ENCODE data around the gene BRAP. TPM values are rescaled to one million over a fixed set of nuclear protein-coding genes. Genes with fewer than 3 reads are reported as not detected.
"Not testable (repeated sequence)": the region's sequence is repeated elsewhere in the genome, so short reads cannot be mapped to it uniquely, and the experiment has no call there.

Gene BRAP
- total RNA-seq, 1 donor from 2014 or later = 6.2 TPM

DNA sequence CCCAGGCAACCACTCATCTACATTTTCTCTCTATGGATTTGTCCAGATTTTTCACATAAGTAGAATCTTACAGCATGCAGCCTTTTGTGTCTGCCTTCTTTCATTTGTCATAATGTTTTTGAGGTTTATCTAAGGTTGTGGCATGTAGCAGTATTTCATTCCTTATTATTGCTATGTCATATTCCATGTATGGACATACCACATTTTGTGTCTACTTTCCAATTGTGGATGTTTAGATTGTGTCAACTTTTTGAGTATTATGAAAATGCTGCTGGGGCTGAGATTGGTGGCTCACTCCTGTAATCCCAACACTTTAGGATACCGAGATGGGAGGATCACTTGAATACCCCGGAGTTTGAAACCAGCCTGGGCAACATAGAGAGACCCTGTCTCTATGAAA is 83.4 kb downstream of the BRAP start:
- H3K9me3 ChIP-seq = no peaks in the 10 kb centered on the region
- H3K4me1 ChIP-seq = no peaks in the 10 kb centered on the region
- H3K27ac ChIP-seq = no peak overlapping the region
- no peak overlapping the region for H3K4me3 ChIP-seq
- TF ChIP-seq, protein P1, sequence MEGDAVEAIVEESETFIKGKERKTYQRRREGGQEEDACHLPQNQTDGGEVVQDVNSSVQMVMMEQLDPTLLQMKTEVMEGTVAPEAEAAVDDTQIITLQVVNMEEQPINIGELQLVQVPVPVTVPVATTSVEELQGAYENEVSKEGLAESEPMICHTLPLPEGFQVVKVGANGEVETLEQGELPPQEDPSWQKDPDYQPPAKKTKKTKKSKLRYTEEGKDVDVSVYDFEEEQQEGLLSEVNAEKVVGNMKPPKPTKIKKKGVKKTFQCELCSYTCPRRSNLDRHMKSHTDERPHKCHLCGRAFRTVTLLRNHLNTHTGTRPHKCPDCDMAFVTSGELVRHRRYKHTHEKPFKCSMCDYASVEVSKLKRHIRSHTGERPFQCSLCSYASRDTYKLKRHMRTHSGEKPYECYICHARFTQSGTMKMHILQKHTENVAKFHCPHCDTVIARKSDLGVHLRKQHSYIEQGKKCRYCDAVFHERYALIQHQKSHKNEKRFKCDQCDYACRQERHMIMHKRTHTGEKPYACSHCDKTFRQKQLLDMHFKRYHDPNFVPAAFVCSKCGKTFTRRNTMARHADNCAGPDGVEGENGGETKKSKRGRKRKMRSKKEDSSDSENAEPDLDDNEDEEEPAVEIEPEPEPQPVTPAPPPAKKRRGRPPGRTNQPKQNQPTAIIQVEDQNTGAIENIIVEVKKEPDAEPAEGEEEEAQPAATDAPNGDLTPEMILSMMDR (IDR thresholded peaks at IDR 0.05) = no peak
- H3K36me3 ChIP-seq = no peaks in the 10 kb centered on the region
- H3K27me3 ChIP-seq = no peaks in the 10 kb centered on the region
- intact Hi-C loops (cut with DNase I) = no loop called here
- no peak for DNase-seq (ENCODE audit: low spot score in 2 of 2)

DNA sequence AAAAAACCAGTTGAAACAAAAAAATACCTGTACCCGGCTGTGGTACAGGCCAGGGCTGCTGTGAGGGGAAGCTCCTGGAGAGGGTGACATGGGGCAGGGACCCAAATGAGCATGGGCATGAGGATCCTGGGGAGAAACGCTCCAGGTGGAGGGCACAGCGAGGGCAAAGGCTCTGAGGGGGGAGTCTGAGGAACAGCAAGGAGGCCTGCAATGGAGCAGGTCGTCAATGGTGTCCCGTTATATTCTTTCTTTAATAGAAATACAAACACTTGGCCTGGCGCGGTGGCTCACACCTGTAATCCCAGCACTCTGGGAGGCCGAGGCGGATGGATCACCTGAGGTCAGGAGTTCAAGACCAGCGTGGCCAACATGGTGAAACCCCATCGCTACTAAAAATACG is 84.8 kb downstream of the BRAP start:
- not testable (repeated sequence) for H3K4me1 ChIP-seq; DNase-seq (ENCODE audit: low spot score in 2 of 2); H3K27ac ChIP-seq; H3K9me3 ChIP-seq; H3K27me3 ChIP-seq; H3K36me3 ChIP-seq; H3K4me3 ChIP-seq
- intact Hi-C loops (cut with DNase I) = loop anchor here (1.0 kb wide), 1 partner anchor 232 kb away; the partner anchor contains the start of gene PHETA1

DNA sequence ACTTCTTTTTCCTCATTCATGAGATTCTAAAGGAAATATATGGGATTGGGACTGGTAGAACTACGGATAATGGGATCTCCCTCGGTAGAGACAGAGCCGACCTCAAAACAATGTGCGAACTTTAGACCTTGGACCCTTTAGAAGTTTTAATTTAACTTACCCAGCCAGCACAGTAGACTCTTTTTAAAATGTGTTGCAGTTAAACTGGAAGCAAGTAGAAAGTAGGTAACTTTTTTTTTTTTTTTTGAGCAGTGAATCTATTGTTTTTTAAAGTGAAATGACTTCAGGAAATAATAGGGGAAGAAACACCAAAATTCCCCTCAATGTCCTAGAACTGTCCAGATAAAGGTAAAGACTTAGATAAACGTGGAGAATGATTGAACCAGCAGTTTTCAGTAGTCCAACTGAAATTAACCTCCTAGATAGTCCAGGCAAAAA is 85.5 kb downstream of the BRAP start:
- peak overlapping the region; percentile 89 to 90 for H3K27ac ChIP-seq
- intact Hi-C loops (cut with DNase I) = loop anchor here (1.0 kb wide), 1 partner anchor 231 kb away; the partner anchor contains the start of gene PHETA1

DNA sequence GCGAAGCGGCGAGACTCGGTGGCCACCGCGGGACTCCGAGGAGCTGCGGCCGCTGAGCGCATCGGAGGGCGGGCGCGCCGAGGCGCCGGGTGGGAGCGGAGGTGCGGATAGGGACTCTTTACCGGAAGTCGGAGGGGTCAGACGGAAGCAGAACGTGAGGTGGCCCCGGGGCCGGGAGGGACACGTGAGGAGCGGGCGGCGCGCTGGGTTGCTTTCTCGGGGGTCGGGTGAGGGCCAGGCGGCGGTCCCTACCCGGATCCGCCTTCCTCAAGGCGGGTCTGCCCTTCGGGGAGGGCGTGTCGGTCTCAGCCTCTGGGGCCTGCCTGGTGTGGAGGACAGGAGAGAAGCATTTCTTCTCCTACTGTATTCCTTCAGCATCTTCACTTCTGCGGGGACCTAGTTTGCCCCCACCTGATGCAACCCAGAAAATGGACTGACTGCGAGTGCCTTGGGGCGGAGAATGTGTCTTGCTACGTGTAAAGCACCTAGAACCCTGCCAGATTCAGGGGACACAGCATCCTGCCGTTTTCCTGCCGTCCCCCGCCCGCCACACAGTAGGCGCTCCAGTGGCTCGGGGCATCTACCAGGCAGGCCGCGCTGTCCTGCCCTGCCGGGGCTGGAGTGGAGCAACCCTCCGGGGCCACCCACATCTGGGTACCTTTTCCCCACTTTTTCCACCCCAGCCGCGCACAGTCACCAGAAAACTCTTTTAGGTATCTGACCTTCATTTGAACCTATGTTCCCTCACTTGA is 86.1 kb downstream of the BRAP start:
- H3K4me3 ChIP-seq = peak overlapping the region; percentile 91 to 95
- DNase-seq (ENCODE audit: low spot score in 2 of 2) = peak; percentile 36 to 93
- intact Hi-C loops (cut with DNase I) = loop anchor here (1.0 to 5.0 kb wide), 5 partner anchors 88 to 1557 kb away; partner anchors contain the start of genes ACAD10, BRAP, MAPKAPK5 and PHETA1
- H3K36me3 ChIP-seq = no peaks in the 10 kb centered on the region
- H3K27me3 ChIP-seq = no peaks in the 10 kb centered on the region
- TF ChIP-seq, protein P1 (IDR thresholded peaks at IDR 0.05) = no peak
- H3K4me1 ChIP-seq = peaks cover 4 to 14% of the 10 kb centered on the region in 2 donors
- peak overlapping the region; percentile 89 to 90 for H3K27ac ChIP-seq
- H3K9me3 ChIP-seq = no peaks in the 10 kb centered on the region

More for the DNA sequence above, 85.5 kb downstream of the BRAP start:
- no peak for DNase-seq (ENCODE audit: low spot score in 2 of 2)
- H3K4me1 ChIP-seq = peaks cover 4 to 8% of the 10 kb centered on the region in 2 donors
- peak overlapping the region; percentile 91 to 95 for H3K4me3 ChIP-seq
- no peaks in the 10 kb centered on the region for H3K9me3 ChIP-seq
- no peaks in the 10 kb centered on the region for H3K27me3 ChIP-seq
- H3K36me3 ChIP-seq = no peaks in the 10 kb centered on the region
- TF ChIP-seq, protein P1 (IDR thresholded peaks at IDR 0.05) = no peak

DNA sequence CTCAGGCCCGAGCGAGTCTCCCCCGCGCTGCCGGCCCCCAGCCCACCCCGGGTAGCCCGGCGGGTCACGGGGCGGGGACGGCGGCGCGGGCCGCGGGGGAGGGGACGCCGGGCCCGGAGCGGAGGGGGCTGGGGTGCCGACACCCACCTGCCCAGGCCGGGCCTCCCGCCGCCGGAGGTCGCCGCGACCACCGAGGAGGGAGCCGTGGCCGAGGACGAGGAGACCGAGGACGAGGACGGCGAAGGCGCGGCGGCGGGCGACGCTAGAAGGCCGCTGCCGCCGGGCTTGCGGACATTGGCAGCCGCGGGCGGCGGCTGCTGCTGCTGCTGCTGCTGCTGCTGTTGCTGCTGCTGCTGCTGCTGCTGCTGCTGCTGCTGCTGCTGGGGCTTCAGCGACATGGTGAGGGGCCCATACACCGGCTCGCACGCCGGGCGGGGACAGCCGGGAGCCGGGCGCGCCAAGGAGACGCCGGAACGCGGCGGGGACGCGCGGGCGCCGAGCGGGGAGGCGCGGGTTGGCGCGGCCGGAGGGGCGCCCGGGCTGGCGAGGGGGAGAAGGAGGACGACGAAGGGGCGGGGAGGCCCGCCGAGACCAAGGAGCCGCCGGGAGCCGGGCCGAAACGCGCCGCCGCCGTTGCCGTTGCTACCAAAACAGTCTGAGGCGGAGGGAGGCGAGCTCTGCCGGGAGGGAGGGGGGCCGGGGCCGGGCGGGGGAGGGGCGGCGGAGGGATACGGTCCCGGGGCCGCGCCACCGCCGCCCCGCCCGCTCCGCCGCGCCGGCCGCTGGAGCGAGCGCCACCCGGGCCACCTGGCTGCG is 86.9 kb downstream of the BRAP start, which contains the start of gene ATXN2:
TSS of gene ATXN2 (minus strand) at position 679 of the 816 bp plus-strand sequence. CDS start at position 398, 281 bp downstream.
- H3K36me3 ChIP-seq = no peaks in the 10 kb centered on the region
- peaks cover 4 to 21% of the 10 kb centered on the region in 2 donors for H3K4me1 ChIP-seq
- intact Hi-C loops (cut with DNase I) = loop anchor here (2.0 to 5.0 kb wide), 4 partner anchors 88 to 1557 kb away; partner anchors contain the start of genes ACAD10, BRAP and MAPKAPK5
- peak within 1 kb of the TSS; percentile 91 to 95 for H3K4me3 ChIP-seq
- no peaks in the 10 kb centered on the region for H3K27me3 ChIP-seq
- TF ChIP-seq, protein P1 (IDR thresholded peaks at IDR 0.05) = no peak
- H3K27ac ChIP-seq = peak within 1 kb of the TSS; percentile 89 to 90
- peak in 1 of 2 donors; percentile 76 for DNase-seq (ENCODE audit: low spot score in 2 of 2)
- no peaks in the 10 kb centered on the region for H3K9me3 ChIP-seq
